Neural cell (in vitro differentiated cells): ENCODE data around the gene DNAJB9. TPM values are rescaled to one million over a fixed set of nuclear protein-coding genes. Genes with fewer than 3 reads are reported as not detected.

Experiments used
- H2AFZ ChIP-seq: fragments of 200-600, 300-800 bp; sonication (generic), shearing (Covaris generic); 2 replicates; pipeline ENCODE4 v1.6.0; 2014; ENCODE audit warnings: low read depth, mild to moderate bottlenecking, antibody characterized with exemption, low read length, moderate library complexity
- H3F3A ChIP-seq: fragments of 200-600 bp; shearing (Covaris generic); 2 replicates; pipeline ENCODE4 v1.6.1; 2016; ENCODE audit warnings: mild to moderate bottlenecking, moderate library complexity, mixed read lengths, antibody characterized with exemption, low read length; ENCODE audit not compliant: insufficient read depth, poor library complexity, severe bottlenecking
- H3K27ac ChIP-seq: fragments of 200-600, 300-800 bp; sonication (generic), shearing (Covaris generic); 2 replicates; pipeline ENCODE4 v1.5.1; 2014; ENCODE audit warnings: mild to moderate bottlenecking, low read length, moderate library complexity
- H3K27me3 ChIP-seq: fragments of 300-800, 200-600 bp; sonication (generic), shearing (Covaris generic); 2 replicates; pipeline ENCODE4 v1.6.0; 2014; ENCODE audit warnings: mild to moderate bottlenecking, low read depth, low read length, moderate library complexity; ENCODE audit not compliant: insufficient read depth
- H3K36me3 ChIP-seq: fragments of 300-800, 200-600 bp; sonication (generic), shearing (Covaris generic); 2 replicates; pipeline ENCODE4 v1.5.1; 2014; ENCODE audit warnings: mild to moderate bottlenecking, antibody characterized with exemption, low read length, moderate library complexity; ENCODE audit not compliant: insufficient read depth
- H3K4me2 ChIP-seq: fragments of 300-800, 200-600 bp; sonication (generic), shearing (Covaris generic); 2 replicates; pipeline ENCODE4 v1.6.0; 2014; ENCODE audit warnings: mild to moderate bottlenecking, low read length
- H3K4me3 ChIP-seq: fragments of 300-800, 200-600 bp; sonication (generic), shearing (Covaris generic); 2 replicates; pipeline ENCODE4 v1.5.1; 2014; ENCODE audit warnings: mild to moderate bottlenecking, low read length, moderate library complexity
- H3K79me2 ChIP-seq: fragments of 200-600 bp; shearing (Covaris generic); replicated peaks from 2 replicates; pipeline ENCODE4 v1.6.0; 2014; ENCODE audit warnings: mild to moderate bottlenecking, low read length, moderate library complexity; ENCODE audit not compliant: insufficient read depth
- H3K9ac ChIP-seq: fragments of 300-800, 200-600 bp; sonication (generic), shearing (Covaris generic); 2 replicates; pipeline ENCODE4 v1.6.1; 2016; ENCODE audit warnings: mild to moderate bottlenecking, low read length, mixed read lengths
- H3K9me2 ChIP-seq: fragments of 200-600 bp; shearing (Covaris generic); 2 replicates; pipeline ENCODE4 v1.6.1; 2016; ENCODE audit warnings: mild to moderate bottlenecking, low read length, mixed read lengths; ENCODE audit not compliant: insufficient read depth
- H3K9me3 ChIP-seq: fragments of 200-600, 300-800 bp; sonication (generic), shearing (Covaris generic); 2 replicates; pipeline ENCODE4 v1.6.1; 2016; ENCODE audit warnings: mild to moderate bottlenecking, mixed run types, low read length, moderate library complexity, mixed read lengths
- H4K20me1 ChIP-seq: fragments of 200-600 bp; shearing (Covaris generic); 2 replicates; pipeline ENCODE4 v1.6.1; 2016; ENCODE audit warnings: mild to moderate bottlenecking, mixed run types; ENCODE audit not compliant: insufficient read depth
- CTCF ChIP-seq: fragments of 450-650 bp; IDR thresholded peaks from 2 replicates; pipeline ENCODE4 v1.5.1; 2014; ENCODE audit warnings: antibody characterized with exemption, mild to moderate bottlenecking, moderate library complexity; ENCODE audit not compliant: poor library complexity, severe bottlenecking
- EP300 ChIP-seq: fragments of 450-650 bp; conservative IDR thresholded peaks from 2 replicates; pipeline ENCODE4 v1.6.1; 2014; ENCODE audit warnings: antibody characterized with exemption, mild to moderate bottlenecking, moderate library complexity; ENCODE audit not compliant: poor library complexity, severe bottlenecking
- EZH2 ChIP-seq: fragments of 200-600, 300-800 bp; shearing (Covaris generic), sonication (generic); IDR thresholded peaks from 2 replicates; pipeline ENCODE4 v1.6.1; 2014; ENCODE audit warnings: antibody characterized with exemption, low read length, borderline replicate concordance, mild to moderate bottlenecking; ENCODE audit not compliant: insufficient read depth, poor library complexity, severe bottlenecking
- MXI1 ChIP-seq: fragments of 450-650 bp; conservative IDR thresholded peaks from 2 replicates; pipeline ENCODE4 v1.6.1; 2014; ENCODE audit warnings: antibody characterized with exemption, mild to moderate bottlenecking; ENCODE audit not compliant: poor library complexity, severe bottlenecking
- POLR2AphosphoS5 ChIP-seq: IDR thresholded peaks from 2 replicates; pipeline ENCODE4 v1.6.1; 2012
- RAD21 ChIP-seq: fragments of 450-650 bp; conservative IDR thresholded peaks from 2 replicates; pipeline ENCODE4 v1.6.1; 2014; ENCODE audit warnings: antibody characterized with exemption, mild to moderate bottlenecking, moderate library complexity
- SMC3 ChIP-seq: fragments of 450-650 bp; conservative IDR thresholded peaks from 2 replicates; pipeline ENCODE4 v1.6.1; 2014; ENCODE audit warnings: antibody characterized with exemption, mild to moderate bottlenecking, moderate library complexity; ENCODE audit not compliant: poor library complexity
- TAF1 ChIP-seq: IDR thresholded peaks from 2 replicates; pipeline ENCODE4 v1.6.1; 2012; ENCODE audit warnings: low read depth
- polyA plus RNA-seq: library from polyadenylated mRNA; depleted of rRNA; stranded (reverse); fragments of >200 nt; gene quantifications from 2 replicates; pipeline ENCODE4 v1.2.3, GENCODE V29; 2014
- TF ChIP-seq, protein P1 (sequence below): IDR thresholded peaks from 2 replicates; pipeline ENCODE4 v1.6.1; 2012; ENCODE audit warnings: borderline replicate concordance

Gene DNAJB9
- polyA plus RNA-seq, 1 donor from 2014 or later = 102 TPM

GRCh38 chr7:108557191-108557590 is 12.5 kb upstream of the DNAJB9 start:
- TF ChIP-seq, protein P1, sequence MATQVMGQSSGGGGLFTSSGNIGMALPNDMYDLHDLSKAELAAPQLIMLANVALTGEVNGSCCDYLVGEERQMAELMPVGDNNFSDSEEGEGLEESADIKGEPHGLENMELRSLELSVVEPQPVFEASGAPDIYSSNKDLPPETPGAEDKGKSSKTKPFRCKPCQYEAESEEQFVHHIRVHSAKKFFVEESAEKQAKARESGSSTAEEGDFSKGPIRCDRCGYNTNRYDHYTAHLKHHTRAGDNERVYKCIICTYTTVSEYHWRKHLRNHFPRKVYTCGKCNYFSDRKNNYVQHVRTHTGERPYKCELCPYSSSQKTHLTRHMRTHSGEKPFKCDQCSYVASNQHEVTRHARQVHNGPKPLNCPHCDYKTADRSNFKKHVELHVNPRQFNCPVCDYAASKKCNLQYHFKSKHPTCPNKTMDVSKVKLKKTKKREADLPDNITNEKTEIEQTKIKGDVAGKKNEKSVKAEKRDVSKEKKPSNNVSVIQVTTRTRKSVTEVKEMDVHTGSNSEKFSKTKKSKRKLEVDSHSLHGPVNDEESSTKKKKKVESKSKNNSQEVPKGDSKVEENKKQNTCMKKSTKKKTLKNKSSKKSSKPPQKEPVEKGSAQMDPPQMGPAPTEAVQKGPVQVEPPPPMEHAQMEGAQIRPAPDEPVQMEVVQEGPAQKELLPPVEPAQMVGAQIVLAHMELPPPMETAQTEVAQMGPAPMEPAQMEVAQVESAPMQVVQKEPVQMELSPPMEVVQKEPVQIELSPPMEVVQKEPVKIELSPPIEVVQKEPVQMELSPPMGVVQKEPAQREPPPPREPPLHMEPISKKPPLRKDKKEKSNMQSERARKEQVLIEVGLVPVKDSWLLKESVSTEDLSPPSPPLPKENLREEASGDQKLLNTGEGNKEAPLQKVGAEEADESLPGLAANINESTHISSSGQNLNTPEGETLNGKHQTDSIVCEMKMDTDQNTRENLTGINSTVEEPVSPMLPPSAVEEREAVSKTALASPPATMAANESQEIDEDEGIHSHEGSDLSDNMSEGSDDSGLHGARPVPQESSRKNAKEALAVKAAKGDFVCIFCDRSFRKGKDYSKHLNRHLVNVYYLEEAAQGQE = no peak
- TF ChIP-seq MXI1 = no peak
- no peak for TF ChIP-seq EP300
- no peak for TF ChIP-seq RAD21
- TF ChIP-seq CTCF = no peak
- TF ChIP-seq SMC3 = no peak
- no peak for TF ChIP-seq TAF1
- no peak for TF ChIP-seq EZH2
- TF ChIP-seq POLR2AphosphoS5 = no peak
- Histone ChIP-seq H3K27me3 (no peaks in the 10 kb centered on the region), H3F3A (no peaks in the 10 kb centered on the region), H3K4me2 (no peak overlapping the region), H3K4me3 (no peak overlapping the region), H3K9me3 (peaks cover 3% of the 10 kb centered on the region), H3K36me3 (no peaks in the 10 kb centered on the region), H4K20me1 (no peaks in the 10 kb centered on the region), H3K27ac (no peak overlapping the region), H3K9ac (no peak overlapping the region), H3K9me2 (no peaks in the 10 kb centered on the region), H2AFZ (no peak overlapping the region), H3K79me2 (no peaks in the 10 kb centered on the region)

- Histone ChIP-seq H3K9ac (no peak overlapping the region), H3K4me3 (no peak overlapping the region), H3K36me3 (no peaks in the 10 kb centered on the region), H2AFZ (no peak overlapping the region), H3K27me3 (no peaks in the 10 kb centered on the region), H3F3A (no peaks in the 10 kb centered on the region), H3K9me2 (no peaks in the 10 kb centered on the region), H4K20me1 (no peaks in the 10 kb centered on the region), H3K4me2 (no peak overlapping the region), H3K27ac (no peak overlapping the region), H3K79me2 (no peaks in the 10 kb centered on the region), H3K9me3 (peaks cover 3% of the 10 kb centered on the region)
- TF ChIP-seq EP300 (no peak), EZH2 (no peak), MXI1 (no peak), SMC3 (no peak), TAF1 (no peak), RAD21 (no peak), POLR2AphosphoS5 (no peak), CTCF (no peak)
- TF ChIP-seq, protein P1 = no peak
Observed at GRCh38 chr7:108557617-108558016, 12.1 kb upstream of the DNAJB9 start.
